ENCODE measurements around the gene B3GALT4. TPM values are rescaled to one million over a fixed set of nuclear protein-coding genes. Genes with fewer than 3 reads are reported as not detected.

B3GALT4 gene
- 2.7 and 4.1 TPM in 2 replicates for total RNA-seq

GRCh38 chr6:33276864-33277662 is at the start of gene B3GALT4:
B3GALT4 (plus strand) TSS chr6:33277123; CDS start chr6:33277420, 297 bp downstream.

GRCh38 chr6:33271468-33272274 is 5.3 kb upstream of the B3GALT4 start, which contains the start of the genes RPS18 and VPS52:
RPS18 (plus strand) TSS chr6:33272075; CDS start chr6:33272120, 45 bp downstream.
VPS52 (minus strand) TSS chr6:33271876; CDS start chr6:33271675, 201 bp downstream.

GRCh38 chr6:33288921-33289783 is 12.2 kb downstream of the B3GALT4 start, which contains the start of the genes PFDN6 and WDR46:
PFDN6 (plus strand) TSS chr6:33289601; CDS start chr6:33289857, 256 bp downstream.
WDR46 (minus strand) TSS chr6:33289239; CDS start chr6:33289170, 69 bp downstream.

GRCh38 chr6:33298773-33299236 is 21.9 kb downstream of the B3GALT4 start, which contains the start of gene RGL2:
RGL2 (minus strand) TSS chr6:33298942; CDS start chr6:33298610, 332 bp downstream.

GRCh38 chr6:33313709-33314514 is 37.0 kb downstream of the B3GALT4 start, which contains the start of gene TAPBP:
TAPBP (minus strand) TSS chr6:33314078; CDS start chr6:33314041, 37 bp downstream.

GRCh38 chr6:33317669-33318425 is 40.9 kb downstream of the B3GALT4 start, which contains the start of gene ZBTB22:
ZBTB22 (minus strand) TSS chr6:33317744; CDS start chr6:33316916, 828 bp downstream.

Other genes with a start within 250 kb of the B3GALT4 start
- 0.14 TPM in 1 of 2 replicates, not detected in the other for gene HLA-DPA1, start 203.5 kb upstream of the B3GALT4 start, total RNA-seq
- not detected in 2 replicates for gene HLA-DPB1, start 201.1 kb upstream of the B3GALT4 start, total RNA-seq
- gene COL11A2, start 84.7 kb upstream of the B3GALT4 start, total RNA-seq: under 0.01 and 0.36 TPM in 2 replicates
- 16.1 and 21.8 TPM in 2 replicates for gene RXRB, start 76.5 kb upstream of the B3GALT4 start, total RNA-seq
- 66.9 and 118 TPM in 2 replicates for gene SLC39A7, start 76.3 kb upstream of the B3GALT4 start, total RNA-seq
- gene HSD17B8, start 72.5 kb upstream of the B3GALT4 start, total RNA-seq: 12.5 and 40.3 TPM in 2 replicates
- 34.2 and 48.2 TPM in 2 replicates for gene RING1, start 68.6 kb upstream of the B3GALT4 start, total RNA-seq
- gene VPS52, start 5.2 kb upstream of the B3GALT4 start, total RNA-seq: 27.0 and 28.8 TPM in 2 replicates
- 3,073 and 7,254 TPM in 2 replicates for gene RPS18, start 5.0 kb upstream of the B3GALT4 start, total RNA-seq
- gene WDR46, start 12.1 kb downstream of the B3GALT4 start, total RNA-seq: 55.0 and 84.4 TPM in 2 replicates
- 37.5 and 69.7 TPM in 2 replicates for gene PFDN6, start 12.5 kb downstream of the B3GALT4 start, total RNA-seq
- gene RGL2, start 21.8 kb downstream of the B3GALT4 start, total RNA-seq: 22.9 and 40.4 TPM in 2 replicates
- gene TAPBP, start 37.0 kb downstream of the B3GALT4 start, total RNA-seq: 22.2 and 108 TPM in 2 replicates
- gene ZBTB22, start 40.6 kb downstream of the B3GALT4 start, total RNA-seq: 19.9 and 24.3 TPM in 2 replicates
- 35.9 and 77.9 TPM in 2 replicates for gene DAXX, start 45.8 kb downstream of the B3GALT4 start, total RNA-seq
- 0.21 and 0.68 TPM in 2 replicates for gene KIFC1, start 114.7 kb downstream of the B3GALT4 start, total RNA-seq
- 10.3 and 13.0 TPM in 2 replicates for gene PHF1, start 133.9 kb downstream of the B3GALT4 start, total RNA-seq
- gene CUTA, start 141.0 kb downstream of the B3GALT4 start, total RNA-seq: 27.3 and 62.1 TPM in 2 replicates
- gene SYNGAP1, start 142.9 kb downstream of the B3GALT4 start, total RNA-seq: 0.68 and 3.9 TPM in 2 replicates
- 10.6 and 13.0 TPM in 2 replicates for gene ZBTB9, start 177.5 kb downstream of the B3GALT4 start, total RNA-seq